Fibroblast of the aortic adventitia (primary cell): ENCODE data around the gene HSD11B1. TPM values are rescaled to one million over a fixed set of nuclear protein-coding genes. Genes with fewer than 3 reads are reported as not detected.

Experiments used
- DNase-seq: peaks from one replicate; pipeline ENCODE4 v3.0.0-alpha.2; 2010; ENCODE audit warnings: low read depth
- H3K4me3 ChIP-seq: 2 replicates; pipeline ENCODE4 v1.5.1; 2011; ENCODE audit warnings: low read depth, mild to moderate bottlenecking, control low read depth, low read length, moderate library complexity
- total RNA-seq: library from RNA; depleted of rRNA; stranded (reverse); fragments of >200 nt; gene quantifications from 2 replicates; pipeline ENCODE4 v1.2.3, GENCODE V29; 2012; ENCODE audit warnings: low replicate concordance
- TF ChIP-seq, protein P1 (sequence below): IDR thresholded peaks from 2 replicates; pipeline ENCODE4 v1.5.1; 2011; ENCODE audit warnings: mild to moderate bottlenecking, low read length, control low read depth, inconsistent platforms; ENCODE audit not compliant: insufficient read depth

HSD11B1 gene
- 6.3 and 33.3 TPM in 2 replicates for total RNA-seq

DNA sequence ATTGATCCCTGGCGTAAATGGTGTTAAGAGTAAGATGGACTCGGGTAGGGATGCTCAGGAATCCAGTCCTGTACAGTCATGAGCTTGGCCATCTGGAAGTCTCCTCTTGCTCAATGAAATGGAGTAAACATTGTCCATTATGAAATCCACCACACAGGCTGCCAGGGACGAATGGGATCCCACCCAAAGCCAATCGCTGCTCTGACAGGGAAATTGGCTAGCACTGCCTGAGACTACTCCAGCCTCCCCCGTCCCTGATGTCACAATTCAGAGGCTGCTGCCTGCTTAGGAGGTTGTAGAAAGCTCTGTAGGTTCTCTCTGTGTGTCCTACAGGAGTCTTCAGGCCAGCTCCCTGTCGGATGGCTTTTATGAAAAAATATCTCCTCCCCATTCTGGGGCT is at the start of gene HSD11B1:
TSS of gene HSD11B1 (plus strand) at position 263 of the 400 bp plus-strand sequence. CDS start at position 360, 97 bp downstream.
- H3K4me3 ChIP-seq = no peak within 1 kb of the TSS
- TF ChIP-seq, protein P1, sequence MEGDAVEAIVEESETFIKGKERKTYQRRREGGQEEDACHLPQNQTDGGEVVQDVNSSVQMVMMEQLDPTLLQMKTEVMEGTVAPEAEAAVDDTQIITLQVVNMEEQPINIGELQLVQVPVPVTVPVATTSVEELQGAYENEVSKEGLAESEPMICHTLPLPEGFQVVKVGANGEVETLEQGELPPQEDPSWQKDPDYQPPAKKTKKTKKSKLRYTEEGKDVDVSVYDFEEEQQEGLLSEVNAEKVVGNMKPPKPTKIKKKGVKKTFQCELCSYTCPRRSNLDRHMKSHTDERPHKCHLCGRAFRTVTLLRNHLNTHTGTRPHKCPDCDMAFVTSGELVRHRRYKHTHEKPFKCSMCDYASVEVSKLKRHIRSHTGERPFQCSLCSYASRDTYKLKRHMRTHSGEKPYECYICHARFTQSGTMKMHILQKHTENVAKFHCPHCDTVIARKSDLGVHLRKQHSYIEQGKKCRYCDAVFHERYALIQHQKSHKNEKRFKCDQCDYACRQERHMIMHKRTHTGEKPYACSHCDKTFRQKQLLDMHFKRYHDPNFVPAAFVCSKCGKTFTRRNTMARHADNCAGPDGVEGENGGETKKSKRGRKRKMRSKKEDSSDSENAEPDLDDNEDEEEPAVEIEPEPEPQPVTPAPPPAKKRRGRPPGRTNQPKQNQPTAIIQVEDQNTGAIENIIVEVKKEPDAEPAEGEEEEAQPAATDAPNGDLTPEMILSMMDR = no peak
- peak; percentile 98 for DNase-seq

DNA sequence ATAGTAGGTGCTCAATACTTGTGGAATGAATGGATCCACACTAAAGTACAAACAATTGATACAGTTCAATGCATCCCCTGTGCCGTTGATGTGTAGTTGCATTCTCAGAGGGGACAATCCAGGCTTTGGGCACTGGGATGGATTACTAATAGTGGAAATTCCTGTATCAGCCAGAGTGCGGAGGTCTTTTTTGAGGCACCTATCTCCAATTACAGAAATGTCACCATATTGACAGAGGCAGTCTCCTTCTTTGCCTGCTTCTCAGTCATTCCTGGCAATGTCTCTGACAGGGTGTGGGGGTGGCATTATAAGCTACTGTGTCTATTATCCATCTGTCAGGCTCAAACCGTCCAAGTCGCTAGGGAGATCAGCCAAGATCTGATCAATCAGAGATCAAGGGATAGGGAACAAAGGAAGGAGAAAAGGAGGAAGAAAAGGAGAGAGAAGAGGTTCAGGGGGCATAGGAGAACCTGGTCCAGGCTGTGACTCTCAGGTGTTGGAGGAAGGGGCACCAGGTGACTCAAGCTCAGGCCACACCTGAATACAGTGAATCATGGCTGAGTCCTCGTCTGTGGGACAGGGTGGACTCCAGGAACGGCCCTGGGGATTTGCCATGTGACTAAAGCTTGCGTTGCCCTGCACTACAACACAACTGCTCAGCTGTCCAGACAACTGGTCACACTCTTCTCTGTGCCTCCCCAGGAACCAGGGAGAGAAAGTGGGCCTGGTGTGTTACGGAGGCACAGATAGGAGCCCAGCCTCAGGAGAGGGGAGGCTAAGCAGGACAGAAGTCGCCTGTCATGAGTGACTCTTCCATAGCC is 49.0 kb upstream of the HSD11B1 start:
- H3K4me3 ChIP-seq = no peak overlapping the region
- TF ChIP-seq, protein P1 = no peak
- DNase-seq = no peak

DNA sequence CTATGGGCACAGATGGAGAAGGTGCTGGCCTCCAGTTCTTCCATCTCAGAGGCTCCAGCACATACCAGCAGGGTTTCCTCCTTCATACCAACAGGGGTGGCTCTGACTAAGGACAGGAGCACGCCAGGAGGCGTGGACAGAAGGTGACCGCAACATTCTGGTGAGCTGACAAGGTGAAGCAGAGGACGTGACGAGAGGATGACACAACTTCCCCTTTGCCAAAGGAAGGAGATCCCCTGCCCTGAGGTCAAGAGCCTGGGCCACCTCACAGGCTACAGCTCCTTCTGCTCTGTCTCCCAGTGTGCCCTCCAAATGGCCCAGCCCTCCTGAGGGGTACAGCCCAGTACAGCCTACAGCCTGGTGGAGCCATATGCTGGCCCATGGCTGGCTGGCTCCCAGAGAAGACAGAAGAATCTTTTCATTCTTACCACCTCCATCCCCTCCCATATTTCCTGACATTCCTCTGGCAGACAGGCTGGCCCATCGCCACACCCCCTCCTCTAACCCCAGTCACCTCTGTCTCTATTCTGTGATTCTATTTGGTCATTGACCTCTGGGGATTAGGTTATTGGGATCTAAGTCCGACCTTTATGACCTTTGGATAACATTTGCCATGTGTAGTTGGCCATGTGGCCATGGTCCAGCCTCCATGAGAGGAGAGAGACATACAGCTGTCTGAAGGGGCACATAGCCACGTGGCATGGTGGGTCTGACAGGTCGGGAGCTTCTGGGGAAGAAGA is 47.3 kb upstream of the HSD11B1 start:
- no peak for DNase-seq
- H3K4me3 ChIP-seq = no peak overlapping the region
- TF ChIP-seq, protein P1 = no peak

DNA sequence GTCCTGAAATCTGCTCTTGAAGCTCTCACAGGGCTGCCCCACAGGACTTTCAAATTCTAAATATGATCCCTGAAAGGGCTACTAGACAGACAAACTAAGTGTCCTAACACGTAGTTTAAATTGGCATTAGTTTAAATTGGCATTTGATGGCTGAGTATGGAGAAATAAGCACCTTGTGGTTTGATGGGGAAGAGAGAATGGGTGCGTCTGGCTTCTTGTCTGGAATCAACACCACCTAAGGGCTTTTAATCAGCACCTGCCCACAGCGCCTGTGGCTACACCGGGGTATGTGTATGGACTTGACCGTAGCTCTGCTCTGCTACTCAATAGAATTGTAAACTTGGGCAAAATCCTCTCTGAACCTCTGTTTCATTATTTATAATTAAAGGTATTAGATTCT is 46.7 kb upstream of the HSD11B1 start:
- TF ChIP-seq, protein P1 = no peak
- H3K4me3 ChIP-seq = no peak overlapping the region
- DNase-seq = no peak

DNA sequence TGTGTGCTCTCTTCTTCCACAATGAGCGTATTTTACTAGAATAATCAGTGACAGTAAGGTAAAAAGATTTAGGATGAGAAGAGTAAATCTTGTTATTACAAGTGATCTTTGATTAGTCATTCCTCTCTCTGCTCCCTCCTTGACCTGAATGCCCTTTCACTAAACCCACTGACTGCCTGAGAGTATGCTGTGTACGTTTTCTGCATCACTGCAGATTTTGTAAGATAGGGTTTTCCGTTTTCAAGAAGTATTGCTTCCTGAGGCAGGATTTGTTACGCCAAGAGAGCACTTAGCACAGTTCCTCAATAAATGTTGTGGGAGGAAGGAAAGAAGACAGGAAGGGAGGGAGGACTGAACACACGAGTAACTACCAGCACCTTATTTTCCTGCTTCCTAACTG is 44.7 kb upstream of the HSD11B1 start:
- TF ChIP-seq, protein P1 = no peak
- H3K4me3 ChIP-seq = no peak overlapping the region
- DNase-seq = no peak

DNA sequence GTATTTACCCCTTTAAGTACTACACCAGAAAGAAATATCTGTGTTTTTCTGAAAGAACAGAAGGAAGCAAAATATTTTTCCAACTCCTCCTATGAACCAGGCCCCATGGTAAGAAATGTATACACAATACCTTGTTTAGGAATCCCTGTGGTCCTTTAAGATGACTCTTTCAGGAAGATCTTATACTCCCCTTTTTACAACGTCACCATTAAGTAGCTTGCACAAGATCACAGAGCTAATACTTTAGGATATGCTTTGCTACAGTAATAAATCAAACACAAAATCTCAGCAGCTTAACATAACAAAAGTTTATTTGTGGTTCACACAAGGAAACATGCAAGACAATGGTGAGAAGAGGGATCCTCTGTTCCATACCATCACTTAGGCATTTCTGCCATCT is 43.6 kb upstream of the HSD11B1 start:
- TF ChIP-seq, protein P1 = no peak
- DNase-seq = no peak
- no peak overlapping the region for H3K4me3 ChIP-seq
